T-helper 1 cell treated with Interleukin-12 subunit alpha and Interleukin-12 subunit beta and Interleukin-4 antibody, amounts not matched to agents 30 ng/mL and 1 ng/mL, for 36 hours (primary cell): ENCODE results near the gene HAUS7. TPM values are rescaled to one million over a fixed set of nuclear protein-coding genes. Genes with fewer than 3 reads are reported as not detected.

Source experiments
- intact Hi-C: fragments of 100-400 bp; cut with micrococcal nuclease; formaldehyde crosslinking; loops from one replicate; pipeline ENCODE4 v1.15.1; 2024
- total RNA-seq: library from RNA; stranded (reverse); gene quantifications from 2 replicates; pipeline ENCODE4 v1.2.3, GENCODE V29; 2022

Gene HAUS7
- total RNA-seq, 1 donor from 2014 or later: 41.9 TPM

DNA sequence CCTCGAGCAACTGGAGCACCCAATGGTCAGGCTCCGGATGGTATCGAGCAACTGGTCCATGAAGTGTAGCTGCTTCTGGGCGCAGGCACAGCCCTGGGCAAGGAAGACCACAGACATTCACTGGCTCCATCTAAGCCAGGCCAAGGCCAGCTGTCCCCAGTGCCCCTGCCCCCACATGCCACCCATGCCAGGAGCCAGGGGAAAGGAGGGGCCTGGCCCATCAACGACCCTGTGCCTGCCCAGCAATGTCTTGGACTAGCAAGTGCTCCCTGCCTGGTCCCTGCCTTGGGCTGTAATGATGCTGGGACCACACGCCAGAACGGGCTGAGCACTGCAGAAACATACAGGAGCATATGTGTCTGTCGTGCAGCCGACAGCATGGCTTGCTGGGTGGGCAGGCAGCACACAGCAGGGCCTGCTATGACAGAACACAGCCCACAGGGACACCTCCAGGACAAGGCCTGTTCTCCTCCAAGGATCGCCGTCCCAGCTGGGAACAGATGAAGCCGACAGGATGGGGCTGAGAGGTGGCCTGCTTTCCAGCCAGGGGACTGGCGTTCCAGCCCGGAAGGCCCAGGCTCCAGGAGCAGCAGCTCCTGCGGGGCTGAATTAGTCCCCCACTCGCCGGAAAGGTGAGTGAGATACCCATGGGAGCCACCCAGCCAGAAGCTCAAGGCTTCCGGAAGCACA, 13.1 kb downstream of the HAUS7 start:
- intact Hi-C loops: no loop called here

- intact Hi-C loops: no loop called here
Observed at GRCh38 chrX:153456704-153457103, 13.7 kb downstream of the HAUS7 start.

GRCh38 chrX:153456161-153456560, 14.2 kb downstream of the HAUS7 start:
- intact Hi-C loops: no loop called here

DNA sequence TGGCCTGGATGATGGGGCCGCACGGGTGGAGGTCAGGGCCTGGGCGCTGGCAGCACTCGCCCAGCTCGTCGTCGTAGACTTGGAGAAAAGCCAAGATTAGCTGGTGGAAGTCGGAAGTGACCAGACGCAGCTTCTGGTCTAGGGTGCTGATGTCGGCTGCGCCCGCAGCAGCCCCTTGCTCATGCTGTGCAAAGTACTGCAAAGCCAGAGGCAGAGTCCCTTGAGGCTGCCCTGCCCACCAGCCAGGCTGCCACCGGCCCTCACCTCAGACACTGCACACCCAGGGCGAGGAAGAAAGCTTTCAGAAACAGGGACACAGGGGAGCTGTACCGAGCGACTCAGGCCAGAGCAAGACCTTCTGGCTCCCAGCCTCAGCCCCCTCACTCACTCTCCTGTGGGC, 14.8 kb downstream of the HAUS7 start:
- intact Hi-C loops: no loop called here

GRCh38 chrX:153454901-153455550, 15.3 kb downstream of the HAUS7 start:
- intact Hi-C loops: no loop called here

DNA sequence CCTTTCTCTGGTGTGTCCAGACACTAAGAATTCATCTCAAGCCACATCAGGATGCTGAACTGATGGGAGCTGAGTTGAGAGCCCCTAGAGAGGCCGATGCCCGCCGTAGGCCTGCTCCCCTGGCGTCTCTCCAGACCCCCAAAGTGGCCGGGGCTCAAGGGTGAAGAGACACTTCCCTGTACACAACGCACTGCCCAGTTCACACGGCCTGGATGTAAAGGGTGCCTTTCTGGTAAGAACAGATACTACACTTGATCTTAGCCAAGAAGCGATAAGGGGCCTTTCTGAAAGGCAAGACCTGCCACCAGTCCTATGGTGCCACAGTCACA, 19.5 kb downstream of the HAUS7 start:
- intact Hi-C loops: no loop called here

DNA sequence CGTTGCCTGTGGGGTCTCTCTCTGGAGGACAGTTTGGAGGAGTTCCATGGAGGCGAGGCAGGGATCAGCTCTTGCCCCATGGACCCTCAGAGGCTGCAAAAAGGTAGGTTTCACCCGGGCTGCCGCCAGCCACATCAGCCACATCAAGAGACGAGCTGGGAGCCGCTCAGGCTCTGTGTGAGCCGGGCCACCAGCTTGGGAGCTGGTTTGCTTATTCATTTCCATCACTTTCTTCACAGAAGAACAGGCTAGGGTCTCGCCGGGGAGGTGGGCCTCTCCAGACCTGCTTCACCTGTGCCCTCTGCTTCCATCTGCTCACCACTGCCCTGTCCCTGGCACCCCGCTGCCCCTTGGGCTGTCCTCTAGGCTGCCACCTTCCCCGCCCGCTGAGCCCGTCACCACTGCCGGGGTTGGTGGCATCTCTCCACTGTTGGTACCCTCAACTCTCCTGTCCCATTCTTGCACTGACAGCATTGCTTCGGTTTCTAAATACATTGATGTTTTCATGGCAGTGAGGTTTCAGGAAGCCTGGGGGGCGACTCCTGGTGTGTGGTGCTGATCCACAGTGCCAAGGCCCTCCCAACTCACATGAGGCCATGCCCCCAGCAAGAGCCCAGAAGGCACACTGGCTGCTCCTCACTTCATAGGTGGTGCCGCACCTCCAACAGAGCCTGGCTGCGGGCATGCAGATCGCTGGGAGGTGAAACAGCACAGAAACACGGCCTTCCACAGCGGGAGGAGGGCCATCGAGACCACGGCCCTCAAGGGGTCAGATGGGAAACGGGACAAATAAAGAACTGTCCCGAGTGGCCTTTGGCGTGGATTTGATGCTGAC, 20.0 kb downstream of the HAUS7 start:
- intact Hi-C loops: no loop called here

- intact Hi-C loops: no loop called here
Observed at GRCh38 chrX:153449368-153450113, 20.8 kb downstream of the HAUS7 start.

DNA sequence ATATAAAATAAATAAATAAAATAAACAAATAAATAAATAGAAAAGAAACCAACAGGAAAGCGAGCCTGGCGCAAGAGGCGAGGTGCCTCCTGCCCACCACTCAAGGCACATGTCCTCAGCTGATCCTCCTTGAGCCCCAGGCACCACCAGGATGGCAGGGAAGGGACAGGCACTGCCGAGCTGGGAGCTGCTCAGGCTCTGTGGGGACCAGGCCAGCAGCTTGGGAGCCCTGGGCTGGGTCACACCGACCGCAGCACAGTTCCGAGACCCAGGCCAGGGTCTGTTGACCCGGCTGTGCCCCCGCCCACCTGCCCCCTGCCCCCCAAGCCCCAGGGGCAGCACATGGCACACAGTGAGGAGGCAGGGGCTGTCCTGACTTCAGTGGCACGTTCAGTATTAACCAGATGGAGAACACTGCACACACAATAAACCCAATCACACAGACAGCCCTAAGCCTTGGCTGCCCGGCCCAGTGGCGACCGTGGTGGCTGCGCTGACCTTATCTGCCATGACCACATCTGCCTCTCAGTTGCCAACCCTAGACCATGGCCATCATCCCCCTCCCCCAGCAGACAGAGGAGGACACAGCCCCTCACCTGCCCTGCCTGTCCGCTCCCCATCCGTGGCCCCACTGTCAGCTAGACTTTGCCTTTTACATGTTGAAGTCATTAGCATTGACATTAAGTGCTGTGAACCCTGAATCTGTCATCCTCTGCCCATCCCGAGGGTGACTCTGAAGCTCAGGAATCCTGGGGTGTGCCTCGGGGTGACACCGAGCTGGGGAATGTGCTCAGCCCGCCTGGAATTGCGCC, 21.6 kb downstream of the HAUS7 start:
- intact Hi-C loops: no loop called here

- intact Hi-C loops: no loop called here
Observed at GRCh38 chrX:153447581-153447960, 22.8 kb downstream of the HAUS7 start.

- intact Hi-C loops: no loop called here
Observed at GRCh38 chrX:153446950-153447580, 23.3 kb downstream of the HAUS7 start.

DNA sequence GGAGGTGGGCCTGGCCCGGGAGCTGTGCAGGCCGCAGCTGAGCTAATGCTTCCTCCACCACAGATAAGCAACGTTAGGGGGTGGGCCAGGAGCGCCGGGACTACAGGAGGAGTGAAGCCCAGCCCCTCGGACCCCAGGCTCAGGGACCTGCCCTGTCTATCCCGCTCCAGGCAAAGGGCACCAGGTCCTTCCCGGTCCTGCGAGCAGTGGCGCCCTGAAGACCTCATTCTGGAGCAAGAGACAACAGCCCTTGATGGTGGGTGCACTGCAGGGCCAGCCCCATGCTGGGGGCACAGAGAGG, 23.8 kb downstream of the HAUS7 start:
- intact Hi-C loops: no loop called here

DNA sequence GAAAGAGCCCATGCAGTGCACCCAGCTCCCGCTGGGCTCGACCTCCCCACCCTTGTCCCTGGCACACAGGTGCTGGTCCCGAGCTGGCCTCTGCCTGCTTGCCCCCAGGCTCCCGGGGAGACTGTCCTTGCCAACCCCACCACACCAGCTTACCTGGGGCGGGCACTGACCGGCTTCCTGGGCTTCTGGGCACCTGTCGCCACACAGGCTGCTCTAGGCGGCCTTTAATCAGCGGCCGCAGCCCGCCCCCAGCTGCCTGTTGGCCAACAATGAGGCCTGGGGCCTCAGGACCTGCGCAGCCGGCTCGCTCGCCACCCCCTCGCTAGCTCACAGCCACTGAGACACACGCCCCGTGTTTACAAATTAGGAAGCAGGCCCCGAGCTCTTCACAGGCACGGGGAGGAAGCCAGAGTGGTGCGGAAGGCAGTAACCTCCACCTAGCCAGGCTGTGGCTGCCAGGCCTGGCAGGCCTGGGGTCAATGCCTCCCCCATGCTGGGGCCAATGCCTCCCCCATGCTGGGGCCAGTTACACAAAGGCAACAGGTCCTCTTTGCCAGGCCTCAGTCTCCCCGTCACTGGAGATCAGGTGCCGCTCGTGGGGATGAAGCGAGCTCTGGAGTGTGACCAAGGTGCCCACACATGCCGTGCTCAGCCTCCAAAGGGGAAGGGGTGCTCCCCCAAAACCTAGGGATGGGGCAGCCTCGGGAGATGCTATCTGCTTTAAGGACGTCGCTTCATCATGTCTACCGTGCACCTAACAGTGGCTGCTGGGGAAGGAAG, 24.3 kb downstream of the HAUS7 start, which contains the start of gene TREX2:
Gene TREX2, minus strand, starts transcription at position 201 of the 780 bp plus-strand sequence. CDS start 626 bp downstream, outside the sequence.
- intact Hi-C loops: no loop called here

DNA sequence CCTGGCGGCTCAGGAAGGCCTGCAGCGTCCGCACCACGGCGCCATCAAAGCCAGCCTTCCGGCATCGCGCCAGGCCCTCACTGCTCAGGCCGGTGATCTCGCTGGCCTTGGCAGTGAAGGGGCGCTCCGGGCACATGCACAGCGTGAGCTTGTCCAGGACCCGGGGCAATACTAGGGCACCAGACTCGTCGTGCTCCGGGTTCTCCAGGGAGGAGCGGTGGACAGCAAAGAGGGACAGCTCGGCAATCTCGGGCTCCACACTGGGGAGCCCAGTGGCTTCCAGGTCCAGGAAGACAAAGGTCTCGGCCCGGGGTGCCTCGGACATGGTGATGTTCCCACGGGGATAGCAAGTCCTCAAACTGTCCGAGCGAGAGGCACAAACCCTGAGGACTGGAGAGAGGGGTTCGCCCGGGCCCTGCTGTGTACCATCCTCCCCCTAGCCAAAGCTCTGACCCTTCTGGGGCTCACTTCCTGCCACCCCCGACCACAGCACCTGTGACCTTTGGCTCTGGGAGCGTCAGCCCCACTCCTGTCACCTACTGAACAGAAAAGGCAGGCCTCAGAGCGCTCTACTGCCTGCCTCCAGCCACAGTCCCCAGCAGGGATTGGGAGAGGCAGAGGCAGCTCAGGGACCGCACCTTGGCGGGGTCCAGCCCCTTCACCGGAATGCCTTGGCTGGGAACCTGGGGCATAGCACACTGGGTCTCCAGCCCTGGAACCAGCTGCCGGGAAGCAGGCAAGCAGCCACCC, 25.1 kb downstream of the HAUS7 start:
- intact Hi-C loops: no loop called here

DNA sequence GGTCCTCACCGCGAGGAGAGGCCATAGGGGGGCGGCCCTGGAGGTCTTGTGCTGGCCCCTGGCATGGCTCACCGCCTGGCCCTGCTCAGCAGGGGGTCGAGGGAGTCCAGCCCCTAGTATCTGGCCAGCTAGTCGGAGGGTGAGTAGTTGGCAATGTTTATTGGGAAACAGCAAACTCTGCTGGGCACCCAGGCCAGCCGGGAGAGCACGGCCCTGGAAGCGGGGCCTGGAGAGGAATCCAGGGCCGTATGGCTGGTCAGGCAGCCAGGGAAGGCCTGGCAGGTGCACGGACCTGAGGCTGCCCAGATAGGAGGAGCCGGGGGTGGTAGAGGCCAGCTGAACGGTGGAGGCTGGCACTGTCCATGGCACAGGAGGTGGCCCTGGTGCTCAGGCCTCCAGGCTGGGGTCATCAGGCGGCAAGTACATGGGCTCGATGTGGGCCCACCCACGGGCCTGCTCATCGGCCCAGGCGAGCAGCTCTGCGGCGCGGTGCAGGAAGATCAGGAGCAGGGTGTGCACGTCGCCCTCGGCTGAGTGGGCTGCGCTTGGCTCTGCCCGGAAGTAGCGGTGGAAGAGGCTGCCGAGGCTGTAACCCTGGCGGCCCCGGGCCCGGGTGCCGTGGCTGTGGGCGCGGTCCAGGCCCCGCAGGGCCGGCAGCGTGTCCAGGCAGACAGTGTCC, 25.9 kb downstream of the HAUS7 start:
- intact Hi-C loops: no loop called here

GRCh38 chrX:153443476-153444332, 26.7 kb downstream of the HAUS7 start:
- intact Hi-C loops: no loop called here

DNA sequence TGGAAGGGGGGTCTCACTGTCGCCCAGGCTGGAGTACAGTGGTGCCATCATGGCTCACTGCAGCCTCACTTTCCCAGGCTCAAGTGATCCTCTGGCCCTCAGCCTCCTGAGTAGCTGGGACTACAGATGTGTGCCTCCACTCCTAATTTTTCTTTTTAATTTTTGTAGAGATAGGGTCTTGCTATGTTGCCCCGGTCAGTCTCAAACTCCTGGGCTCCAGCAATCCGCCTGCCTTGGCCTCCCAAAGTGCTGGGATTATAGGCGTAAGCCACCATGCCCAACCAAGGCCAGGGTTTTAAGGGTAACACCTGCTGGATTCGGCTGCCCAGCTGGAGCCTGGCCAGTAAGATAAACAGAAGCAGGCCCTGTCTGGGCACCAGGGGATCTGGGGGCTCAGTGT, 27.9 kb downstream of the HAUS7 start:
- intact Hi-C loops: no loop called here
